Measurements from ENCODE around the gene PXDC1.
"Not testable (repeated sequence)": the region's sequence is repeated elsewhere in the genome, so short reads cannot be mapped to it uniquely, and the experiment has no call there.

The PXDC1 gene

GRCh38 chr6:3773678-3774298 is 22.3 kb upstream of the PXDC1 start:
- DNase-seq (ENCODE audit: low read depth) = no peak
- no peak overlapping the region for H3K4me3 ChIP-seq (ENCODE audit: low read depth, low read length)

GRCh38 chr6:3772127-3772999 is 20.9 kb upstream of the PXDC1 start:
- DNase-seq (ENCODE audit: low read depth); H3K4me3 ChIP-seq (ENCODE audit: low read depth, low read length): not testable (repeated sequence)

More at GRCh38 chr6:3773678-3774298, 22.3 kb upstream of the PXDC1 start:
- TF ChIP-seq CTCF (IDR thresholded peaks at IDR 0.05; ENCODE audit: low read depth, low read length) = no peak
- TF ChIP-seq POLR2A (IDR thresholded peaks at IDR 0.05; ENCODE audit: extremely low read depth, insufficient read length) = no peak
- no peak for TF ChIP-seq MYC (IDR thresholded peaks at IDR 0.05; ENCODE audit: low read depth, low read length)
- TF ChIP-seq MAX (IDR thresholded peaks at IDR 0.05; ENCODE audit: low read depth, low read length) = no peak

GRCh38 chr6:3771407-3772011 is 20.0 kb upstream of the PXDC1 start:
- no peak for DNase-seq (ENCODE audit: low read depth)
- H3K4me3 ChIP-seq (ENCODE audit: low read depth, low read length) = no peak overlapping the region
- TF ChIP-seq CTCF (IDR thresholded peaks at IDR 0.05; ENCODE audit: low read depth, low read length) (no peak), MYC (IDR thresholded peaks at IDR 0.05; ENCODE audit: low read depth, low read length) (no peak), POLR2A (IDR thresholded peaks at IDR 0.05; ENCODE audit: extremely low read depth, insufficient read length) (no peak)

GRCh38 chr6:3770023-3770720 is 18.7 kb upstream of the PXDC1 start:
- no peak overlapping the region for H3K4me3 ChIP-seq (ENCODE audit: low read depth, low read length)
- TF ChIP-seq POLR2A (IDR thresholded peaks at IDR 0.05; ENCODE audit: extremely low read depth, insufficient read length) = no peak
- TF ChIP-seq MYC (IDR thresholded peaks at IDR 0.05; ENCODE audit: low read depth, low read length) = no peak
- no peak for TF ChIP-seq MAX (IDR thresholded peaks at IDR 0.05; ENCODE audit: low read depth, low read length)
- no peak for DNase-seq (ENCODE audit: low read depth)

- DNase-seq (ENCODE audit: low read depth) = peak; percentile 40
- no peak overlapping the region for H3K4me3 ChIP-seq (ENCODE audit: low read depth, low read length)
- no peak for TF ChIP-seq MYC (IDR thresholded peaks at IDR 0.05; ENCODE audit: low read depth, low read length)
- TF ChIP-seq CTCF (IDR thresholded peaks at IDR 0.05; ENCODE audit: low read depth, low read length) = no peak
- no peak for TF ChIP-seq MAX (IDR thresholded peaks at IDR 0.05; ENCODE audit: low read depth, low read length)
- TF ChIP-seq POLR2A (IDR thresholded peaks at IDR 0.05; ENCODE audit: extremely low read depth, insufficient read length) = no peak
These were observed 18.1 kb upstream of the PXDC1 start for GRCh38 chr6:3769610-3770009.

- no peak overlapping the region for H3K4me3 ChIP-seq (ENCODE audit: low read depth, low read length)
- no peak for TF ChIP-seq MAX (IDR thresholded peaks at IDR 0.05; ENCODE audit: low read depth, low read length)
- TF ChIP-seq POLR2A (IDR thresholded peaks at IDR 0.05; ENCODE audit: extremely low read depth, insufficient read length) = no peak
- TF ChIP-seq CTCF (IDR thresholded peaks at IDR 0.05; ENCODE audit: low read depth, low read length) = no peak
- TF ChIP-seq MYC (IDR thresholded peaks at IDR 0.05; ENCODE audit: low read depth, low read length) = no peak
- DNase-seq (ENCODE audit: low read depth) = no peak
These were observed 17.0 kb upstream of the PXDC1 start for GRCh38 chr6:3768502-3768901.

GRCh38 chr6:3767483-3767882 is 16.0 kb upstream of the PXDC1 start:
- DNase-seq (ENCODE audit: low read depth); H3K4me3 ChIP-seq (ENCODE audit: low read depth, low read length): not testable (repeated sequence)

Data from NB4 (cell line).